Naive B cell (primary cell): Measurements from ENCODE around the gene PI4KB. TPM values are rescaled to one million over a fixed set of nuclear protein-coding genes. Genes with fewer than 3 reads are reported as not detected.
"Not testable (repeated sequence)": the region's sequence is repeated elsewhere in the genome, so short reads cannot be mapped to it uniquely, and the experiment has no call there.

Source experiments
- ATAC-seq, 2 donors: fragments of 150-1000 bp; cut with Tn5 transposase; 2 replicates each; pipeline ENCODE4 v1.10.0; 2021; ENCODE audit warnings: low read depth in 2 of 2, mild to moderate bottlenecking in 2 of 2, moderate library complexity in 2 of 2
- DNase-seq: peaks from one replicate; pipeline ENCODE4 v3.0.0; 2022
- H3K27ac Mint-ChIP-seq, 6 donors: one replicate each; pipeline ENCODE4 v1.8.0; 2020 to 2022; ENCODE audit warnings: mild to moderate bottlenecking in 6 of 6, mixed read lengths in 6 of 6, moderate library complexity in 5 of 6, inconsistent platforms in 2 of 6
- H3K27me3 Mint-ChIP-seq, 3 donors: one replicate each; pipeline ENCODE4 v1.8.0; 2021 to 2022; ENCODE audit warnings: mixed read lengths in 3 of 3, mild to moderate bottlenecking in 1 of 3
- H3K36me3 Mint-ChIP-seq, 2 donors: one replicate each; pipeline ENCODE4 v1.8.0; 2020 to 2022; ENCODE audit warnings: mixed read lengths in 2 of 2, inconsistent platforms in 1 of 2, mild to moderate bottlenecking in 1 of 2
- H3K4me1 Mint-ChIP-seq, 3 donors: one replicate each; pipeline ENCODE4 v1.8.0; 2020 to 2022; ENCODE audit warnings: mixed read lengths in 3 of 3, inconsistent platforms in 1 of 3, mild to moderate bottlenecking in 1 of 3, moderate library complexity in 1 of 3
- H3K4me3 Mint-ChIP-seq, 8 donors: one replicate each; pipeline ENCODE4 v1.8.0; 2020 to 2022; ENCODE audit warnings: mild to moderate bottlenecking in 8 of 8, mixed read lengths in 8 of 8, moderate library complexity in 8 of 8, inconsistent platforms in 2 of 8
- H3K9me3 Mint-ChIP-seq, 7 donors: one replicate each; pipeline ENCODE4 v1.8.0; 2020 to 2022; ENCODE audit warnings: mixed read lengths in 7 of 7, mild to moderate bottlenecking in 5 of 7, inconsistent platforms in 2 of 7, moderate library complexity in 1 of 7
- polyA plus RNA-seq, 6 donors: library from polyadenylated mRNA; unstranded; fragments of 300-500 nt; fragmentation: Illumina TruSeq; gene quantifications; one replicate each; pipeline ENCODE4 v1.2.3, GENCODE V29; 2021; ENCODE audit warnings: low read depth in 6 of 6

PI4KB gene
- polyA plus RNA-seq, 6 donors from 2014 or later = 35.0 to 80.3 (median 61.5) TPM

GRCh38 chr1:151361883-151362282 lies 34.7 kb upstream of the PI4KB start:
- Mint-ChIP-seq H3K4me1 (peaks cover 3 to 5% (median 5%) of the 10 kb centered on the region in 3 donors), H3K36me3 (peaks cover 0 to 15% of the 10 kb centered on the region in 2 donors), H3K27me3 (peaks cover 0 to 6% (median 0%) of the 10 kb centered on the region in 3 donors), H3K4me3 (no peak overlapping the region), H3K9me3 (peaks cover 0 to 14% (median 8%) of the 10 kb centered on the region in 7 donors), H3K27ac (peak overlapping the region in 1 of 6 donors; percentile 27)
- ATAC-seq (no peak), DNase-seq (no peak)

DNA sequence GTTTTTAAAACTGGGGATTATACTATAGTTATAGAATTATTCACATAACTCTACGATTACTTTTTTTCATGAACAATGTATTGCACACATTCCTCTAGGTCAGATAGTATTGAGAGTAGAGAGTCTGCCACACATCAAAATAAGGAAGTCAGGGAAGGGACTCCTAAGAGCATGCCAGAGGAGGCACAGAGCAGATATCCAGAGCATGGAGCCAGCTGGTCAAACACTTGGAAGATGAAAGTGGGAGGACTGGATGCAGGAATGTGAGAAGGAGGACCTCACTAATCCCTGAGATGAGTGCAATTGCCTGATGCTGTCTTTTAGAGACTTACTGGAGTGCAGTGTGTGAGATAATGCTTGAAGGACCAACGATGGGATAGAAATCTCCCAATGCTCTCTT lies 29.5 kb upstream of the PI4KB start:
- no peak for DNase-seq
- Mint-ChIP-seq H3K27me3 (no peaks in the 10 kb centered on the region), H3K4me3 (no peak overlapping the region), H3K9me3 (peaks cover 0 to 6% (median 1%) of the 10 kb centered on the region in 7 donors), H3K4me1 (peaks cover 0 to 1% (median under 1%) of the 10 kb centered on the region in 3 donors), H3K36me3 (peaks cover 0 to 3% of the 10 kb centered on the region in 2 donors), H3K27ac (peak overlapping the region in 1 of 6 donors; percentile 38)
- ATAC-seq = no peak

DNA sequence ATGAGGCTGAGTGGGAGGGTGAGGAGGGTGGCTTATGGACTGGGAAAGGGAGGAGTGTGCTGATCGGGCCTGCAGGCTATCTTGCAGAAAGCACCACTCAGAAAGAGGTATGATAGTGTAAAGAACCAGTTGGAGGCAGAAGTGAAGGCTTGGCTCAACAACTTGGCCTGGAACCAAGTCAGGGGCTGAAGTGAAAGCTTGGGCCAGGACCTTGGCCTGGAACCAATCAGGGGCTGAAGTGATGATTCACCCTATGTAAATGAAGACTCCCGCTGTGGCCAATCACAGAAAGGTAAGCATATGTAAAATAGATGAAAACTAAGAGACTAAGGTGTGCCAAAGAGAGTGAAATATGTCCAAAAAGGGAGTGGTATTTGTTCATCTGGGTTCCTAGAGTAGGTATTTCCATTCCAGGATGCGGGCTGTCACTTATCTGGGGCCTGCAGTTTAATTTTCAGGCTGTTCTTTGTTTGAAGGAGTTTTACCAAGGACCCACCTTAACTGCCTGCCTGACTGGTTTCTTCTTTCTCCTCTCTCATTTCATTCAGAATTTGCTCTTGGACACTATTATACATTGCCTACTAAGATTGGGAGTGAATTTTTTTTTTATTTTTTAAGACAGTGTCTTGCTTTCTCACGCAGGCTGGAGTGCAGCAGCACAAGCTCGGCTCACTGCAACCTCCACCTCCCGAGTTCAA lies 25.0 kb upstream of the PI4KB start:
- no peak overlapping the region for H3K27ac Mint-ChIP-seq
- H3K27me3 Mint-ChIP-seq = no peaks in the 10 kb centered on the region
- peaks cover 11 to 14% (median 12%) of the 10 kb centered on the region in 3 donors for H3K4me1 Mint-ChIP-seq
- H3K4me3 Mint-ChIP-seq = no peak overlapping the region
- no peaks in the 10 kb centered on the region for H3K36me3 Mint-ChIP-seq
- H3K9me3 Mint-ChIP-seq = peaks cover 0 to 12% (median 0%) of the 10 kb centered on the region in 7 donors
- ATAC-seq (no peak), DNase-seq (no peak)

GRCh38 chr1:151350323-151350722 lies 23.1 kb upstream of the PI4KB start:
- peaks cover 25 to 32% (median 29%) of the 10 kb centered on the region in 3 donors for H3K4me1 Mint-ChIP-seq
- not testable (repeated sequence) for ATAC-seq, DNase-seq, H3K27me3 Mint-ChIP-seq, H3K4me3 Mint-ChIP-seq
- H3K27ac Mint-ChIP-seq = peak overlapping the region in 1 of 6 donors; percentile 99
- H3K36me3 Mint-ChIP-seq = peaks cover 7 to 16% of the 10 kb centered on the region in 2 donors
- H3K9me3 Mint-ChIP-seq = peaks cover 0 to 12% (median 0%) of the 10 kb centered on the region in 7 donors

- Mint-ChIP-seq H3K36me3 (peaks cover 7 to 33% of the 10 kb centered on the region in 2 donors), H3K27me3 (no peaks in the 10 kb centered on the region), H3K4me1 (peaks cover 44 to 55% (median 51%) of the 10 kb centered on the region in 3 donors), H3K27ac (peak overlapping the region; percentile 98 to 100 (median 99)), H3K9me3 (peaks cover 0 to 12% (median 0%) of the 10 kb centered on the region in 7 donors), H3K4me3 (peak overlapping the region; percentile 92 to 100 (median 97))
- ATAC-seq (peak in 1 of 2 donors; percentile 3), DNase-seq (no peak)
Measured at GRCh38 chr1:151347523-151348246, 20.5 kb upstream of the PI4KB start.

- DNase-seq = peak; percentile 97
- Mint-ChIP-seq H3K36me3 (peaks cover 7 to 39% of the 10 kb centered on the region in 2 donors), H3K27me3 (no peaks in the 10 kb centered on the region), H3K4me3 (peak within 1 kb of the TSS; percentile 92 to 100 (median 97)), H3K4me1 (peaks cover 49 to 58% (median 54%) of the 10 kb centered on the region in 3 donors), H3K9me3 (peaks cover 0 to 8% (median 0%) of the 10 kb centered on the region in 7 donors), H3K27ac (peak within 1 kb of the TSS; percentile 98 to 100 (median 99))
- ATAC-seq = peak; percentile 85 to 89
Measured at GRCh38 chr1:151346769-151347522, 19.7 kb upstream of the PI4KB start, which contains the start of gene RFX5. TSS of gene RFX5 (minus strand) at chr1:151347252. CDS start at chr1:151346320, 932 bp downstream.

GRCh38 chr1:151346082-151346768 lies 19.0 kb upstream of the PI4KB start:
- DNase-seq (peak; percentile 5), ATAC-seq (no peak)
- no peaks in the 10 kb centered on the region for H3K27me3 Mint-ChIP-seq
- peaks cover 49 to 62% (median 54%) of the 10 kb centered on the region in 3 donors for H3K4me1 Mint-ChIP-seq
- H3K4me3 Mint-ChIP-seq = peak overlapping the region; percentile 92 to 100 (median 97)
- H3K36me3 Mint-ChIP-seq = peaks cover 7 to 39% of the 10 kb centered on the region in 2 donors
- peaks cover 0 to 8% (median 0%) of the 10 kb centered on the region in 7 donors for H3K9me3 Mint-ChIP-seq
- peak overlapping the region; percentile 98 to 100 (median 99) for H3K27ac Mint-ChIP-seq

DNA sequence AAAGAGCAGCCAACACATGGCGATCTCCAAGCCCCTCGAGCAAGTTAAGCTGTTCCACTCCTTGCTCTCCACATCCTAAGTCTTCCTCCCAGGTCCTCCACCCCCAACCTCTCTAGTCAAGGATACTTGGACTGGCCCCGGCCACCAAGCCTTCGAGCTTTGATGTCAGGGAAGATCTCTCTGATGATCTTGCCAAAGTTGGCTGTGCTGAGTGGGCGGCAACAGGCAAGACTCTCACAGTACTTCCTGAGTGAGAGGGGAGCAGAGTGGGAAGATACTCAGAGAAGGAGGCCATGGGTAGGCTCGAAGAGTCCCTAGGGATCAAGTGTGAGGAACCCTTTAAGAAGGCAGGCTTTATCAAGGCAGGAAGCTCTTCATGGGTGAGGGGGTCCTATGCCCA lies 17.1 kb upstream of the PI4KB start:
- no peak for DNase-seq
- H3K36me3 Mint-ChIP-seq = peaks cover 7 to 39% of the 10 kb centered on the region in 2 donors
- no peak for ATAC-seq
- peak overlapping the region in 4 of 8 donors; percentile 16 to 68 (median 58) for H3K4me3 Mint-ChIP-seq
- H3K27me3 Mint-ChIP-seq = no peaks in the 10 kb centered on the region
- H3K4me1 Mint-ChIP-seq = peaks cover 53 to 76% (median 65%) of the 10 kb centered on the region in 3 donors
- no peaks in the 10 kb centered on the region for H3K9me3 Mint-ChIP-seq
- H3K27ac Mint-ChIP-seq = peak overlapping the region; percentile 49 to 99 (median 82)

- Mint-ChIP-seq H3K36me3 (peaks cover 7 to 39% of the 10 kb centered on the region in 2 donors), H3K27ac (peak overlapping the region in 4 of 6 donors; percentile 49 to 99 (median 74)), H3K27me3 (no peaks in the 10 kb centered on the region), H3K9me3 (no peaks in the 10 kb centered on the region), H3K4me1 (peaks cover 56 to 81% (median 65%) of the 10 kb centered on the region in 3 donors), H3K4me3 (peak overlapping the region in 7 of 8 donors; percentile 16 to 79 (median 58))
- DNase-seq (no peak), ATAC-seq (no peak)
Measured at GRCh38 chr1:151343587-151343986, 16.4 kb upstream of the PI4KB start.

DNA sequence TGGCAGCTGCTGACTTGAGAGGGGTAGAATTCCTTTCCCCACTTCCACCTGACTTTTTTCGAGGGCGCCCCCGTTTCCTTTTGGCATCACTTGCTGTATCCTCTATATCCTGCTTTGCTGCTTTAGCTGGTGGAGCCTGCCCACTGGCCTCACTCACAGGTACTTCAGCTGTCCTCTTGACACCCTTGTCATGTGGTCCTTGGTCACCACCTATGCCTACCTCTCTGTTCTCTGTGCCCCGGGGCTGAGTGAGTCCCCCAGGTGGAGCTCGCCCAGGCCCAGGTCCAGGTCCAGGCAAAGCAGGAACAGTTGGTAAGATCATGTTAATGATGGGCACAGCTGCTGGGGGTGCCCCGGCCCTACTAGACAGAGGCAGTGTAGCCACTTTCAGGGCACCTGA lies 15.4 kb upstream of the PI4KB start:
- H3K27ac Mint-ChIP-seq = peak overlapping the region in 5 of 6 donors; percentile 59 to 99 (median 90)
- ATAC-seq (no peak), DNase-seq (no peak)
- no peaks in the 10 kb centered on the region for H3K9me3 Mint-ChIP-seq
- H3K27me3 Mint-ChIP-seq = no peaks in the 10 kb centered on the region
- peaks cover 49 to 74% (median 57%) of the 10 kb centered on the region in 3 donors for H3K4me1 Mint-ChIP-seq
- peaks cover 7 to 39% of the 10 kb centered on the region in 2 donors for H3K36me3 Mint-ChIP-seq
- peak overlapping the region in 1 of 8 donors; percentile 23 for H3K4me3 Mint-ChIP-seq

DNA sequence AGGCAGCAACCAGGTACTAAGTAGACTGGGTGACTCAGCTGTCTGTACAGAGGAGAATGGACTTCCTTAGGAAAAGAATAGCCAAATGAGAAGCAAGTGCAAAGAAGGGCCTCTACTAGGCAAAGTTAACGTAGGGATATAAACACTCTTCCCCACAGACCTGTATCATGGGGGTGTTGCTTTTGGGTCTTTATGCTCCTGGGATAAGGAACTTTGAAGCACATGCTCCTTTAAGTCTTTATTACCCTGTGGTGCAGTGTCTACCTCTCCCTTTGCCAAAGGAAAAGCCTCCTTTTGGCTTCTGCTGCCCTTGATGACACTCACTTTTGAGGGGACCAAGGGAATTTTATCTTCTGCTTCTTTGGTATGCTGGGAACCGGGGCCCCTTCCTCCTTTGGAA lies 14.8 kb upstream of the PI4KB start:
- no peaks in the 10 kb centered on the region for H3K27me3 Mint-ChIP-seq
- H3K27ac Mint-ChIP-seq = peak overlapping the region in 2 of 6 donors; percentile 90 to 99
- H3K9me3 Mint-ChIP-seq = no peaks in the 10 kb centered on the region
- peaks cover 7 to 38% of the 10 kb centered on the region in 2 donors for H3K36me3 Mint-ChIP-seq
- DNase-seq = no peak
- H3K4me3 Mint-ChIP-seq = peak overlapping the region in 1 of 8 donors; percentile 39
- no peak for ATAC-seq
- peaks cover 46 to 69% (median 53%) of the 10 kb centered on the region in 3 donors for H3K4me1 Mint-ChIP-seq
